Measurements from ENCODE around the gene ALG14.
"Not testable (repeated sequence)": the region's sequence is repeated elsewhere in the genome, so short reads cannot be mapped to it uniquely, and the experiment has no call there.

The ALG14 gene

GRCh38 chr1:95005584-95005983, 67.2 kb downstream of the ALG14 start:
- DNase-seq, result no peak

GRCh38 chr1:95004013-95004412, 68.7 kb downstream of the ALG14 start:
- DNase-seq, result no peak

GRCh38 chr1:95003433-95003738, 69.4 kb downstream of the ALG14 start:
- no peak for DNase-seq

- DNase-seq, result no peak
These were observed 70.0 kb downstream of the ALG14 start for GRCh38 chr1:95002540-95003432.

- no peak for DNase-seq
These were observed 70.6 kb downstream of the ALG14 start for GRCh38 chr1:95002164-95002539.

GRCh38 chr1:94999456-95000131, 73.2 kb downstream of the ALG14 start:
- DNase-seq, result no peak

- no peak for DNase-seq
These were observed 74.0 kb downstream of the ALG14 start for GRCh38 chr1:94998748-94999147.

GRCh38 chr1:94998114-94998513, 74.6 kb downstream of the ALG14 start:
- DNase-seq, result no peak

GRCh38 chr1:94995536-94995935, 77.2 kb downstream of the ALG14 start:
- DNase-seq, result not testable (repeated sequence)

- DNase-seq, result no peak
These were observed 77.9 kb downstream of the ALG14 start for GRCh38 chr1:94994805-94995204.

- no peak for DNase-seq
These were observed 78.7 kb downstream of the ALG14 start for GRCh38 chr1:94993931-94994645.

GRCh38 chr1:94992863-94993563, 79.7 kb downstream of the ALG14 start:
- DNase-seq, result no peak

- DNase-seq, result no peak
These were observed 80.6 kb downstream of the ALG14 start for GRCh38 chr1:94992161-94992560.

- DNase-seq, result no peak
These were observed 82.8 kb downstream of the ALG14 start for GRCh38 chr1:94989911-94990473.

- no peak for DNase-seq
These were observed 83.4 kb downstream of the ALG14 start for GRCh38 chr1:94989398-94989797.

GRCh38 chr1:94988356-94988755, 84.4 kb downstream of the ALG14 start:
- no peak for DNase-seq

GRCh38 chr1:94986783-94987182, 86.0 kb downstream of the ALG14 start:
- no peak for DNase-seq

GRCh38 chr1:94983171-94983739, 89.5 kb downstream of the ALG14 start:
- no peak for DNase-seq

- no peak for DNase-seq
These were observed 90.4 kb downstream of the ALG14 start for GRCh38 chr1:94982398-94982797.

- DNase-seq, result no peak
These were observed 91.2 kb downstream of the ALG14 start for GRCh38 chr1:94981575-94981973.

GRCh38 chr1:94980582-94981574, 91.9 kb downstream of the ALG14 start:
- DNase-seq, result no peak
